ENCODE data around the gene CTSC. TPM values are rescaled to one million over a fixed set of nuclear protein-coding genes. Genes with fewer than 3 reads are reported as not detected.

CTSC gene
- total RNA-seq, 1 experiment from 2014 or later = 359 TPM

- Histone ChIP-seq H2BK12ac (ENCODE audit: insufficient read length, low read depth, low read length) (no peak overlapping the region), H3K9me3 (ENCODE audit: control insufficient read depth, low read depth, low read length) (no peaks in the 10 kb centered on the region), H3K27ac (ENCODE audit: insufficient read length, low read depth, low read length) (no peak overlapping the region), H2BK120ac (ENCODE audit: low read depth, low read length, poor library complexity, severe bottlenecking) (no peak overlapping the region), H3K27me3 (ENCODE audit: insufficient read depth, low read length) (no peaks in the 10 kb centered on the region), H3K79me2 (ENCODE audit: insufficient read depth, low read length) (no peaks in the 10 kb centered on the region), H3K4me2 (ENCODE audit: insufficient read depth, insufficient read length, low read length) (no peak overlapping the region), H4K91ac (ENCODE audit: insufficient read length, low read depth, low read length) (no peak overlapping the region), H2AK5ac (ENCODE audit: insufficient read length, low read length) (no peak overlapping the region), H2BK15ac (ENCODE audit: low read depth, low read length) (no peak overlapping the region), H2AFZ (ENCODE audit: low read length) (no peak overlapping the region), H2BK5ac (ENCODE audit: insufficient read length, low read length) (no peak overlapping the region), H3K56ac (ENCODE audit: insufficient read length, low read depth, low read length) (no peak overlapping the region), H3K9ac (ENCODE audit: extremely low read depth, insufficient read length, low read length) (no peak overlapping the region), H3K23me2 (ENCODE audit: insufficient read length, low read depth, low read length, poor library complexity, severe bottlenecking) (no peaks in the 10 kb centered on the region), H3K4me1 (ENCODE audit: insufficient read depth, low read length) (no peaks in the 10 kb centered on the region), H3T11ph (ENCODE audit: low read length) (no peak overlapping the region), H3K79me1 (ENCODE audit: insufficient read depth, low read depth, low read length, poor library complexity, severe bottlenecking) (no peaks in the 10 kb centered on the region), H3K23ac (ENCODE audit: insufficient read length, low read depth, low read length) (no peak overlapping the region), H4K5ac (ENCODE audit: insufficient read length, low read depth, low read length) (no peak overlapping the region), H4K8ac (replicated peaks; ENCODE audit: insufficient read length, low read depth, low read length) (no peak overlapping the region), H4K20me1 (ENCODE audit: control insufficient read depth, insufficient read depth, insufficient read length) (no peaks in the 10 kb centered on the region), H2BK20ac (ENCODE audit: low read depth, low read length, poor library complexity, severe bottlenecking) (no peak overlapping the region), H3K18ac (ENCODE audit: insufficient read length, low read depth, low read length) (no peak overlapping the region), H3K14ac (ENCODE audit: insufficient read depth, low read length) (no peak overlapping the region), H3K4ac (ENCODE audit: low read depth, low read length) (no peak overlapping the region)
- H3K27ac Mint-ChIP-seq = no peak overlapping the region
- no CpG with 5 or more reads among the region's 1 CpG for WGBS (ENCODE audit: extremely low coverage, insufficient read length, low lambda C conversion rate)
- no peaks in the 10 kb centered on the region; a peak in 2 of 7 replicates for H3K36me3 Mint-ChIP-seq (ENCODE audit: insufficient read depth in 1 of 3, low read depth in 3 of 3)
- H3K4me1 Mint-ChIP-seq = peaks cover 2 to 9% of the 10 kb centered on the region in 2 experiments; a peak in 2 of 4 replicates
- no peak for TF ChIP-seq CTCF (conservative IDR thresholded peaks at IDR 0.05)
- H3K4me3 Mint-ChIP-seq = no peak overlapping the region
- no peaks in the 10 kb centered on the region for H3K27me3 Mint-ChIP-seq (ENCODE audit: low read depth)
- no peaks in the 10 kb centered on the region for H3K9me3 Mint-ChIP-seq
- DNase-seq = no peak
These were observed 8.4 kb upstream of the CTSC start for GRCh38 chr11:88345949-88346348.
